Measurements from ENCODE around the gene ADGRL4. TPM values are rescaled to one million over a fixed set of nuclear protein-coding genes. Genes with fewer than 3 reads are reported as not detected.

ADGRL4 gene
- total and polyA plus RNA-seq, 2 donors (not counting 3 experiments of a cell fraction or from before 2014, with no cell fraction given), result 140 to 143 TPM

GRCh38 chr1:78987042-78987441 is 19.5 kb downstream of the ADGRL4 start:
- dilution Hi-C loops (cut with MboI; ENCODE audit: extremely low pct_ligation_motif_present, low sequenced_read_pairs) (no loop called here), intact Hi-C loops (cut with micrococcal nuclease) (no loop called here)
- no peak overlapping the region for H3K4me2 ChIP-seq (ENCODE audit: insufficient read depth, low read length)
- H3K9ac ChIP-seq (replicated peaks; ENCODE audit: extremely low read depth, insufficient read depth, low read length), result no peak overlapping the region
- H3K9me3 ChIP-seq (replicated peaks; ENCODE audit: control insufficient read depth, insufficient read depth, low read length), result no peaks in the 10 kb centered on the region
- TF ChIP-seq JUN (IDR thresholded peaks at IDR 0.05; ENCODE audit: borderline replicate concordance, insufficient read depth, insufficient read length, low read depth) (no peak), FOS (IDR thresholded peaks at IDR 0.05; ENCODE audit: borderline replicate concordance, insufficient read depth, low read length) (no peak), POLR2A (IDR thresholded peaks at IDR 0.05; ENCODE audit: low read depth, low read length) (no peak), MYC (IDR thresholded peaks at IDR 0.05; ENCODE audit: low read depth, low read length) (no peak), EZH2 (IDR thresholded peaks at IDR 0.05; ENCODE audit: borderline replicate concordance, low read depth, low read length, severe bottlenecking) (no peak), POLR2AphosphoS5 (IDR thresholded peaks at IDR 0.05; ENCODE audit: insufficient read depth, low read depth, low read length) (no peak), GATA2 (IDR thresholded peaks at IDR 0.05; ENCODE audit: insufficient read depth, insufficient read length, low read depth, low read length) (no peak), MAX (IDR thresholded peaks at IDR 0.05; ENCODE audit: insufficient read depth, insufficient read length) (no peak)
- ChIA-PET CTCF (no interaction called here), POLR2A (no interaction called here)
- H4K20me1 ChIP-seq (replicated peaks; ENCODE audit: control insufficient read depth, extremely low read depth, insufficient read depth, low read length), result peaks cover 2% of the 10 kb centered on the region
- no TSS peak for BruUV-seq (replicated peaks)
- H3K79me2 ChIP-seq (ENCODE audit: control insufficient read depth, insufficient read depth, low read length), result peaks cover 83% of the 10 kb centered on the region
- no peak overlapping the region for H2AFZ ChIP-seq (ENCODE audit: low read depth, low read length)
- H3K4me3 ChIP-seq (replicated peaks in 1 of 3; ENCODE audit: insufficient read depth in 1 of 3, low read depth in 1 of 3, low read length in 3 of 3), result no peak overlapping the region
- no peak overlapping the region for H3K27ac ChIP-seq (ENCODE audit: insufficient read depth, low read depth, low read length)
- peaks cover 4% of the 10 kb centered on the region for H3K4me1 ChIP-seq (ENCODE audit: control insufficient read depth, extremely low read depth, insufficient read depth, low read length)
- no peaks in the 10 kb centered on the region for H3K27me3 ChIP-seq (ENCODE audit: control insufficient read depth in 2 of 2, insufficient read depth in 2 of 2, low read length in 2 of 2)
- DNase-seq (ENCODE audit: low read depth, low spot score), result no peak
- FAIRE-seq, result no peak
- H3K9me1 ChIP-seq (replicated peaks; ENCODE audit: control insufficient read depth, extremely low read depth, insufficient read depth, low read length), result no peaks in the 10 kb centered on the region
- peaks cover 1 to 12% of the 10 kb centered on the region in 2 experiments for H3K36me3 ChIP-seq (ENCODE audit: control insufficient read depth in 2 of 2, extremely low read depth in 1 of 2, insufficient read depth in 2 of 2, low read length in 2 of 2)

GRCh38 chr1:78980511-78980910 is 26.0 kb downstream of the ADGRL4 start:
- CTCF ChIA-PET, result no interaction called here
- Histone ChIP-seq H3K27me3 (ENCODE audit: control insufficient read depth in 2 of 2, insufficient read depth in 2 of 2, low read length in 2 of 2) (no peaks in the 10 kb centered on the region), H3K27ac (ENCODE audit: insufficient read depth, low read depth, low read length) (no peak overlapping the region), H3K9me3 (replicated peaks; ENCODE audit: control insufficient read depth, insufficient read depth, low read length) (no peaks in the 10 kb centered on the region), H3K9ac (replicated peaks; ENCODE audit: extremely low read depth, insufficient read depth, low read length) (no peak overlapping the region), H3K4me2 (ENCODE audit: insufficient read depth, low read length) (no peak overlapping the region), H3K9me1 (replicated peaks; ENCODE audit: control insufficient read depth, extremely low read depth, insufficient read depth, low read length) (no peaks in the 10 kb centered on the region), H3K36me3 (ENCODE audit: control insufficient read depth in 2 of 2, extremely low read depth in 1 of 2, insufficient read depth in 2 of 2, low read length in 2 of 2) (peaks cover 0 to 6% of the 10 kb centered on the region in 2 experiments), H3K4me3 (replicated peaks in 1 of 3; ENCODE audit: insufficient read depth in 1 of 3, low read depth in 1 of 3, low read length in 3 of 3) (no peak overlapping the region), H3K4me1 (ENCODE audit: control insufficient read depth, extremely low read depth, insufficient read depth, low read length) (peaks cover 4% of the 10 kb centered on the region), H3K79me2 (ENCODE audit: control insufficient read depth, insufficient read depth, low read length) (peaks cover 90% of the 10 kb centered on the region), H4K20me1 (replicated peaks; ENCODE audit: control insufficient read depth, extremely low read depth, insufficient read depth, low read length) (peaks cover 8% of the 10 kb centered on the region), H2AFZ (ENCODE audit: low read depth, low read length) (no peak overlapping the region)
- dilution Hi-C loops (cut with MboI; ENCODE audit: extremely low pct_ligation_motif_present, low sequenced_read_pairs) (no loop called here), intact Hi-C loops (cut with micrococcal nuclease) (loop anchor here (2.0 kb wide), 1 partner anchor 24 kb away; no protein-coding TSS in a partner anchor)
- DNase-seq (ENCODE audit: low read depth, low spot score), result peak; percentile 27
- no peak for FAIRE-seq
- BruUV-seq (replicated peaks), result no TSS peak
- POLR2A ChIA-PET, result interaction anchor here (0.6 kb wide), 1 partner anchor 22 kb away, joined by 3 read pairs; no protein-coding TSS in a partner anchor
- TF ChIP-seq FOS (IDR thresholded peaks at IDR 0.05; ENCODE audit: borderline replicate concordance, insufficient read depth, low read length) (no peak), JUN (IDR thresholded peaks at IDR 0.05; ENCODE audit: borderline replicate concordance, insufficient read depth, insufficient read length, low read depth) (no peak), GATA2 (IDR thresholded peaks at IDR 0.05; ENCODE audit: insufficient read depth, insufficient read length, low read depth, low read length) (no peak), MAX (IDR thresholded peaks at IDR 0.05; ENCODE audit: insufficient read depth, insufficient read length) (no peak), EZH2 (IDR thresholded peaks at IDR 0.05; ENCODE audit: borderline replicate concordance, low read depth, low read length, severe bottlenecking) (no peak), POLR2AphosphoS5 (IDR thresholded peaks at IDR 0.05; ENCODE audit: insufficient read depth, low read depth, low read length) (no peak), MYC (IDR thresholded peaks at IDR 0.05; ENCODE audit: low read depth, low read length) (no peak), POLR2A (IDR thresholded peaks at IDR 0.05; ENCODE audit: low read depth, low read length) (no peak)
- TF ChIP-seq, protein P1, sequence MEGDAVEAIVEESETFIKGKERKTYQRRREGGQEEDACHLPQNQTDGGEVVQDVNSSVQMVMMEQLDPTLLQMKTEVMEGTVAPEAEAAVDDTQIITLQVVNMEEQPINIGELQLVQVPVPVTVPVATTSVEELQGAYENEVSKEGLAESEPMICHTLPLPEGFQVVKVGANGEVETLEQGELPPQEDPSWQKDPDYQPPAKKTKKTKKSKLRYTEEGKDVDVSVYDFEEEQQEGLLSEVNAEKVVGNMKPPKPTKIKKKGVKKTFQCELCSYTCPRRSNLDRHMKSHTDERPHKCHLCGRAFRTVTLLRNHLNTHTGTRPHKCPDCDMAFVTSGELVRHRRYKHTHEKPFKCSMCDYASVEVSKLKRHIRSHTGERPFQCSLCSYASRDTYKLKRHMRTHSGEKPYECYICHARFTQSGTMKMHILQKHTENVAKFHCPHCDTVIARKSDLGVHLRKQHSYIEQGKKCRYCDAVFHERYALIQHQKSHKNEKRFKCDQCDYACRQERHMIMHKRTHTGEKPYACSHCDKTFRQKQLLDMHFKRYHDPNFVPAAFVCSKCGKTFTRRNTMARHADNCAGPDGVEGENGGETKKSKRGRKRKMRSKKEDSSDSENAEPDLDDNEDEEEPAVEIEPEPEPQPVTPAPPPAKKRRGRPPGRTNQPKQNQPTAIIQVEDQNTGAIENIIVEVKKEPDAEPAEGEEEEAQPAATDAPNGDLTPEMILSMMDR (IDR thresholded peaks at IDR 0.05; ENCODE audit: extremely low read depth in 1 of 2, insufficient read depth in 1 of 2, low read depth in 1 of 2, low read length in 2 of 2), result no peak
